H1 (cell line): ENCODE data around the gene RGS14. TPM values are rescaled to one million over a fixed set of nuclear protein-coding genes. Genes with fewer than 3 reads are reported as not detected.

Experiments
- CTCF ChIA-PET: fragments of 300-600 bp; sonication (Branson Sonifier 250); formaldehyde crosslinking; loops from one replicate; lab custom pipeline; 2021; ENCODE audit not compliant: partially characterized antibody; lab: Charles Lee
- POLR2A ChIA-PET: fragments of 300-600 bp; sonication (Branson Sonifier 250); formaldehyde crosslinking; loops from one replicate; lab custom pipeline; 2021; ENCODE audit warnings: inconsistent platforms; ENCODE audit not compliant: partially characterized antibody; lab: Charles Lee
- DNase-seq, 2 experiments: peaks; one replicate each; pipeline versions ENCODE4 v3.0.0 to v3.0.0-alpha.2; 2010 to 2022; ENCODE audit warnings: low spot score in 2 of 2, low read depth in 1 of 2, mixed read lengths in 1 of 2
- FAIRE-seq: peaks from 2 replicates; lab custom pipeline; 2011; peaks lifted over from hg19 to GRCh38; lab: Jason Lieb, UNC
- H2AFZ ChIP-seq: 2 replicates; pipeline ENCODE4 v1.8.1; 2012; ENCODE audit warnings: low read length, inconsistent platforms
- H2AK5ac ChIP-seq: 2 replicates; pipeline ENCODE4 v1.6.1; 2013; ENCODE audit warnings: low read depth, low read length
- H2BK120ac ChIP-seq: replicated peaks from 2 replicates; pipeline ENCODE3; 2013; ENCODE audit warnings: low read depth, low read length, inconsistent platforms
- H2BK12ac ChIP-seq: 2 replicates; pipeline ENCODE4 v1.6.1; 2013; ENCODE audit warnings: low read depth, low read length
- H2BK15ac ChIP-seq: 2 replicates; pipeline ENCODE4 v1.6.1; 2013; ENCODE audit warnings: low read length
- H2BK20ac ChIP-seq: 2 replicates; pipeline ENCODE4 v1.6.1; 2013; ENCODE audit warnings: low read length
- H2BK5ac ChIP-seq: 2 replicates; pipeline ENCODE4 v1.6.1; 2013; ENCODE audit warnings: low read depth, low read length
- H3K14ac ChIP-seq: 2 replicates; pipeline ENCODE4 v1.6.1; 2013; ENCODE audit warnings: inconsistent platforms; ENCODE audit not compliant: insufficient read length
- H3K18ac ChIP-seq: 2 replicates; pipeline ENCODE4 v1.6.1; 2013; ENCODE audit warnings: low read length; ENCODE audit errors: extremely low read depth
- H3K23ac ChIP-seq: 2 replicates; pipeline ENCODE4 v1.6.1; 2013; ENCODE audit warnings: inconsistent platforms; ENCODE audit not compliant: insufficient read length
- H3K23me2 ChIP-seq: 2 replicates; pipeline ENCODE4 v1.6.1; 2013; ENCODE audit warnings: low read depth, low read length
- H3K27ac ChIP-seq: 2 replicates; pipeline ENCODE4 v1.6.1; 2011; ENCODE audit warnings: low read depth, low read length, inconsistent platforms
- H3K27me3 ChIP-seq, 4 experiments: replicated peaks in 1 of 4; 1 replicate in 1 of 4; 2 replicates in 3 of 4; pipeline versions ENCODE4 v1.6.1 to v1.8.1; 2011 to 2013; ENCODE audit warnings: low read length in 3 of 4, mild to moderate bottlenecking in 3 of 4, inconsistent platforms in 2 of 4, mixed read lengths in 2 of 4, moderate library complexity in 1 of 4; ENCODE audit not compliant: control insufficient read depth in 3 of 4, insufficient read depth in 3 of 4; ENCODE audit errors: extremely low read depth in 1 of 4
- H3K36me3 ChIP-seq, 4 experiments: 2 replicates each; pipeline versions ENCODE4 v1.6.1 to v1.8.1; 2011 to 2013; ENCODE audit warnings: mild to moderate bottlenecking in 4 of 4, low read length in 3 of 4, moderate library complexity in 2 of 4, control low read depth in 1 of 4, inconsistent platforms in 1 of 4; ENCODE audit not compliant: insufficient read depth in 4 of 4, control insufficient read depth in 2 of 4
- H3K4ac ChIP-seq: replicated peaks from 2 replicates; pipeline ENCODE3; 2013; ENCODE audit warnings: low read length, low read depth, mixed read lengths, inconsistent platforms; ENCODE audit not compliant: insufficient read length
- H3K4me1 ChIP-seq, 4 experiments: replicated peaks in 1 of 4; 1 replicate in 1 of 4; 2 replicates in 3 of 4; pipeline versions ENCODE4 v1.6.1 to v1.8.1; 2011 to 2013; ENCODE audit warnings: low read length in 3 of 4, inconsistent platforms in 2 of 4, mixed read lengths in 1 of 4; ENCODE audit not compliant: insufficient read depth in 4 of 4, control insufficient read depth in 3 of 4
- H3K4me2 ChIP-seq, 2 experiments: 2 replicates each; pipeline versions ENCODE4 v1.6.1 to v1.8.1; 2011 to 2013; ENCODE audit warnings: low read depth in 2 of 2, low read length in 2 of 2, control low read depth in 1 of 2, inconsistent platforms in 1 of 2, mild to moderate bottlenecking in 1 of 2; ENCODE audit not compliant: insufficient read depth in 1 of 2
- H3K4me3 ChIP-seq, 4 experiments: fragments of 200-600, 300-600 bp in 1 of 4; sonication (generic), shearing (Covaris generic), sonication (Bioruptor Twin) in 1 of 4; 2 replicates each; pipeline versions ENCODE4 v1.5.1 to v1.8.1; 2011 to 2016; ENCODE audit warnings: low read length in 4 of 4, low read depth in 3 of 4, control low read depth in 2 of 4, inconsistent platforms in 2 of 4, mild to moderate bottlenecking in 2 of 4, mixed read lengths in 1 of 4, moderate library complexity in 1 of 4; ENCODE audit not compliant: insufficient read depth in 2 of 4; ENCODE audit errors: extremely low read depth in 1 of 4
- H3K56ac ChIP-seq: replicated peaks from 2 replicates; pipeline ENCODE3; 2013; ENCODE audit warnings: low read depth, mild to moderate bottlenecking, mixed read lengths, low read length, inconsistent platforms; ENCODE audit not compliant: insufficient read length
- H3K79me1 ChIP-seq: 2 replicates; pipeline ENCODE4 v1.6.1; 2013; ENCODE audit warnings: low read depth, low read length, control low read depth
- H3K79me2 ChIP-seq, 2 experiments: 2 replicates each; pipeline versions ENCODE4 v1.6.1 to v1.8.1; 2012 to 2013; ENCODE audit warnings: low read length in 2 of 2, mild to moderate bottlenecking in 2 of 2, inconsistent platforms in 1 of 2; ENCODE audit not compliant: insufficient read depth in 2 of 2, control insufficient read depth in 1 of 2
- H3K9ac ChIP-seq, 4 experiments: replicated peaks in 1 of 4; 1 replicate in 1 of 4; 2 replicates in 3 of 4; pipeline versions ENCODE4 v1.6.1 to v1.8.1; 2011 to 2013; ENCODE audit warnings: low read depth in 3 of 4, low read length in 3 of 4, control low read depth in 2 of 4, mild to moderate bottlenecking in 2 of 4, moderate library complexity in 2 of 4, inconsistent platforms in 1 of 4; ENCODE audit errors: extremely low read depth in 1 of 4
- H3K9me3 ChIP-seq, 2 experiments: 2 replicates each; pipeline versions ENCODE4 v1.6.1 to v1.8.1; 2012 to 2013; ENCODE audit warnings: mild to moderate bottlenecking in 2 of 2, moderate library complexity in 2 of 2, control low read depth in 1 of 2, inconsistent platforms in 1 of 2, low read depth in 1 of 2, low read length in 1 of 2, mixed read lengths in 1 of 2; ENCODE audit not compliant: insufficient read depth in 2 of 2
- H4K20me1 ChIP-seq, 2 experiments: replicated peaks in 1 of 2; 2 replicates each; pipeline versions ENCODE3 to v1.8.1; 2011 to 2013; ENCODE audit warnings: inconsistent platforms in 2 of 2, low read length in 2 of 2, mild to moderate bottlenecking in 1 of 2; ENCODE audit not compliant: insufficient read depth in 2 of 2, control insufficient read depth in 1 of 2
- H4K5ac ChIP-seq: 2 replicates; pipeline ENCODE4 v1.6.1; 2013; ENCODE audit warnings: low read length, low read depth, mixed read lengths, inconsistent platforms; ENCODE audit not compliant: insufficient read length
- H4K8ac ChIP-seq: 2 replicates; pipeline ENCODE4 v1.8.0; 2013; ENCODE audit warnings: mild to moderate bottlenecking, moderate library complexity, low read length, inconsistent platforms; ENCODE audit not compliant: insufficient read depth; ENCODE audit errors: extremely low read depth
- H4K91ac ChIP-seq: replicated peaks from 2 replicates; pipeline ENCODE3; 2013; ENCODE audit warnings: low read length, mixed read lengths, inconsistent platforms; ENCODE audit not compliant: insufficient read length
- BACH1 ChIP-seq: IDR thresholded peaks from 2 replicates; pipeline ENCODE4 v1.6.1; 2012; ENCODE audit warnings: low read length, improper control_type of control experiment
- CHD1 ChIP-seq: IDR thresholded peaks from 2 replicates; pipeline ENCODE4 v1.6.1; 2012; ENCODE audit warnings: low read depth, low read length, improper control_type of control experiment
- CREB1 ChIP-seq: IDR thresholded peaks from 2 replicates; pipeline ENCODE4 v1.6.1; 2012; ENCODE audit warnings: inconsistent platforms
- NRF1 ChIP-seq: IDR thresholded peaks from 2 replicates; pipeline ENCODE4 v1.6.1; 2011; ENCODE audit warnings: mild to moderate bottlenecking, low read depth, low read length, improper control_type of control experiment
- POLR2AphosphoS5 ChIP-seq: IDR thresholded peaks from 2 replicates; pipeline ENCODE4 v1.6.1; 2011; ENCODE audit warnings: low read depth, low read length
- SP1 ChIP-seq: IDR thresholded peaks from 2 replicates; pipeline ENCODE4 v1.6.1; 2011; ENCODE audit warnings: low read depth, low read length
- YY1 ChIP-seq: IDR thresholded peaks from 2 replicates; pipeline ENCODE4 v1.6.1; 2011; ENCODE audit warnings: low read depth, mild to moderate bottlenecking, low read length
- ZNF274 ChIP-seq: IDR thresholded peaks from 2 replicates; pipeline ENCODE4 v1.7.0; 2012; ENCODE audit warnings: low read length, borderline replicate concordance; ENCODE audit errors: extremely low read depth
- WGBS, 2 experiments: shearing (Covaris generic) in 1 of 2; methylation state at CpG; one replicate each; pipeline versions ENCODE4 v1.1.6 to v1.1.7; 2013 to 2015; ENCODE audit warnings: low lambda C conversion rate in 2 of 2, mixed read lengths in 2 of 2, inconsistent platforms in 1 of 2, low coverage in 1 of 2, missing lambda C conversion rate in 1 of 2; ENCODE audit not compliant: insufficient replicate concordance in 2 of 2, insufficient coverage in 1 of 2, insufficient read length in 1 of 2; ENCODE audit errors: extremely low coverage in 1 of 2, missing lambda C conversion rate in 1 of 2; 5-methylcytosine and 5-hydroxymethylcytosine counted together
- polyA plus RNA-seq, 7 experiments: library from polyadenylated mRNA; depleted of rRNA in 3 of 7; stranded (reverse) in 5 of 7; unstranded in 2 of 7; fragments of >200 nt in 5 of 7; fragments of 200-250 nt in 2 of 7; gene quantifications; 1 replicate in 5 of 7; 2 replicates in 1 of 7; 4 replicates in 1 of 7; pipeline versions ENCODE4 v1.2.1 to v1.2.3, GENCODE V29; 2011 to 2013; ENCODE audit warnings: missing spikeins in 2 of 7, mixed read lengths in 2 of 7
- total RNA-seq: library from RNA; stranded (reverse); fragmentation: NEBNext Ultra II Directional; extraction: Animal tissue kit (Norgen Biotek cat#: 25700); gene quantifications from 2 replicates; pipeline ENCODE4 v1.2.1, GENCODE V29; 2021
- TF ChIP-seq, protein P1 (sequence below): IDR thresholded peaks from 2 replicates; pipeline ENCODE4 v1.6.1; 2012; ENCODE audit warnings: inconsistent platforms

RGS14 gene
- total and polyA plus RNA-seq, 2 of the 8 experiments (the other 6 are each of a cell fraction or from before 2014, with no cell fraction given) = 24.4 to 46.1 TPM

DNA sequence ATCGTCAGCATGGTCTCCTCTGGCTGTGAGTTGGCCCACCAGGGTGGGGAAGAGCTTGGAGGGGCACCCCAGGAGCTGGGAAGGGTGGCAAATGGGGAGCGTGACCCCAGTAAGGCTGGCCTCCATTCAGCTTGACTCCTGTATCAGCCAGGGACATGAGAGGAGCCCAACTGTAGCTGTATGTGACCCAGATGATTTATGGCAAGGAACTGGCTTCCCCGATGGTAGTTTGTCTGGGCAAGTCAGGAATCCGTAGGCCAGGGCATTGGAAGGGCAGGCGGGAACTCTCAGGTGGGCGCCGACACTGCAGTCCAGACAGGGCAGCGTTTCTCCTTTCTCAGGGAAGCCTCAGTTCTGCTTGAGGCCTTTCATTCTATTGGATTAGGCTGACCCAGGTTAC lies 28.8 kb downstream of the RGS14 start:
- H2AK5ac ChIP-seq = no peak overlapping the region
- H2BK120ac ChIP-seq = no peak overlapping the region
- H3K56ac ChIP-seq = no peak overlapping the region
- no peak overlapping the region for H2AFZ ChIP-seq
- no peak overlapping the region for H2BK5ac ChIP-seq
- H3K18ac ChIP-seq = no peak overlapping the region
- H3K14ac ChIP-seq = no peak overlapping the region
- no peak overlapping the region for H3K4me3 ChIP-seq
- H3K23ac ChIP-seq = no peak overlapping the region
- no peak overlapping the region for H2BK15ac ChIP-seq
- DNase-seq = no peak
- no peak overlapping the region for H2BK20ac ChIP-seq
- FAIRE-seq = no peak
- ChIA-PET POLR2A (interaction anchor here (1.0 to 6.0 kb wide), 3 partner anchors 15 to 69 kb away, joined by 3 to 49 read pairs (median 4); partner anchors contain the start of gene PRR7), CTCF (interaction anchor here (0.6 to 18.7 kb wide), 10 partner anchors 9 to 643 kb away, joined by 3 to 430 read pairs (median 4); partner anchors contain the start of genes GRK6, MXD3 and PRR7)
- no peaks in the 10 kb centered on the region for H3K79me1 ChIP-seq
- no peak overlapping the region for H3K4ac ChIP-seq
- TF ChIP-seq CHD1 (no peak), CREB1 (no peak), BACH1 (no peak), YY1 (no peak), NRF1 (no peak), POLR2AphosphoS5 (no peak), ZNF274 (no peak), SP1 (no peak)
- TF ChIP-seq, protein P1, sequence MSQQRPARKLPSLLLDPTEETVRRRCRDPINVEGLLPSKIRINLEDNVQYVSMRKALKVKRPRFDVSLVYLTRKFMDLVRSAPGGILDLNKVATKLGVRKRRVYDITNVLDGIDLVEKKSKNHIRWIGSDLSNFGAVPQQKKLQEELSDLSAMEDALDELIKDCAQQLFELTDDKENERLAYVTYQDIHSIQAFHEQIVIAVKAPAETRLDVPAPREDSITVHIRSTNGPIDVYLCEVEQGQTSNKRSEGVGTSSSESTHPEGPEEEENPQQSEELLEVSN = no peak
- no peaks in the 10 kb centered on the region for H4K20me1 ChIP-seq
- H3K23me2 ChIP-seq = no peaks in the 10 kb centered on the region
- peaks cover 0 to 7% (median 3%) of the 10 kb centered on the region in 4 experiments; a peak in 5 of 7 replicates for H3K4me1 ChIP-seq
- WGBS, 2 experiments = 95% methylated on average over 8 of the region's 8 CpGs; no CpG with 5 or more reads in 1 of the 2 experiments
- H3K79me2 ChIP-seq = no peaks in the 10 kb centered on the region
- H2BK12ac ChIP-seq = no peak overlapping the region
- H3K27ac ChIP-seq = no peak overlapping the region
- no peak overlapping the region for H4K91ac ChIP-seq
- H3K9ac ChIP-seq = no peak overlapping the region
- H3K27me3 ChIP-seq = peaks cover 0 to 19% (median 10%) of the 10 kb centered on the region in 4 experiments; a peak in 6 of 7 replicates
- H4K8ac ChIP-seq = no peak overlapping the region
- H4K5ac ChIP-seq = no peak overlapping the region
- H3K9me3 ChIP-seq = no peaks in the 10 kb centered on the region
- H3K36me3 ChIP-seq = no peaks in the 10 kb centered on the region
- no peak overlapping the region for H3K4me2 ChIP-seq
